Activated CD8-positive, alpha-beta memory T cell treated with anti-CD3 and anti-CD28 coated beads, Interleukin-2, amount 50 U/mL, for 24 hours (primary cell): ENCODE results near the gene FOLR1.
"Not testable (repeated sequence)": the region's sequence is repeated elsewhere in the genome, so short reads cannot be mapped to it uniquely, and the experiment has no call there.

Experiments
- DNase-seq: peaks from one replicate; pipeline ENCODE4 v3.0.0-alpha.2; 2020; ENCODE audit errors: extremely low read depth

FOLR1 gene

GRCh38 chr11:72191961-72192381 lies at the start of gene FOLR1:
Gene FOLR1, plus strand, starts transcription at chr11:72192140. Its CDS starts 34 bp downstream, at chr11:72192174.
- DNase-seq: no peak

GRCh38 chr11:72142543-72142942 lies 49.4 kb upstream of the FOLR1 start:
- DNase-seq: not testable (repeated sequence)

GRCh38 chr11:72144807-72145565 lies 47.0 kb upstream of the FOLR1 start:
- no peak for DNase-seq

DNA sequence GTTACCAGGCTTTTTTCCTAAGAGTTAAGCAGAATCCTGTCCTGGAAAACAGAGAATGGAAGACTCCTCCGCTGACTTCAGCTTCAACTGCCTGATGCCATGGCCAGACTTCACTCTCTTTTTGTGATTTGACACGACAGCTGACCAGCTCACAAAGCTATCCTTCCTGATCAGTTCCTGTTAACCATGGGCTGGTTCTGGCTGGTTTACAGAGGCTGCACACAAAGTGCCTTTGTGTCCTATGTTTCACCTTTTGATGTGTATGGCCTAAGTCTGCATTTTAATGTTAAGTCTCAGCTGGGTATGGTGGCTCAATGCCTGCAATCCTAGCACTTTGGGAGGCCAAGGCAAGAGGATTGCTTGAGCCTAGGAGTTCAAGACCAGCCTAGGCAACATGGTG lies 45.3 kb upstream of the FOLR1 start:
- DNase-seq: no peak

DNA sequence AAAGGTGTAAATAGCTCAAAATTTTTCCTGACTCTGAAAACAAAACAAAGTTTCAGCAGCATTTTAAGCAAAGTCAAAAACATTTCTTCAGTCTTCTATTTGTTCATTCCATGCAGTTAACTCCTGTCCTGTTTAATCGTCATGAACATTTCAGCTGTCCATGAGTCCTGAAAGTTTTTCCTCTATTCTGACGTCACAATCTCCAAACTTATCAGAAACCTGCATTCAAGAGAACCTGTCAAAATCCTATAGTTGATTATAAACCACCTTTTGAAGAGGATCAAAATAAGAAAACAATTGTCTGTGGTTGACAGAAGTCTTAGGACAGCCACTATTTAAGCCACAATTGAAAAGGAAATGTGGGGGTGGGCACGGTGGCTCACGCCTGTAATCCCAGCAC lies 41.1 kb upstream of the FOLR1 start:
- no peak for DNase-seq

DNA sequence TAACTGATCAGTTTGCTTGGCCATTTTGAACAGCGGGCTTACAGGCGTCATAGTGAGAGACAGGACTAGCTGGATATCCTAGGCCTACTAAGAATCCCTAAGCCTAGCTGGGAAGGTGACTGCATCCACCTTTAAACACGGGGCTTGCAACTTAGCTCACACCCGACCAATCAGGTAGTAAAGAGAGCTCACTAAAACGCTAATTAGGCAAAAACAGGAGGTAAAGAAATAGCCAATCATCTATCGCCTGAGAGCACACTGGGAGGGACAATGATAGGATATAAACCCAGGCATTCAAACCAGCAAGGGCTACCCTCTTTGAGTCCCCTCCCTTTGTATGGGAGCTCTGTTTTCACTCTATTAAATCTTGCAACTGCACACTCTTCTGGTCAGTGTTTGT lies 38.1 kb upstream of the FOLR1 start:
- DNase-seq: not testable (repeated sequence)

GRCh38 chr11:72154816-72155215 lies 37.1 kb upstream of the FOLR1 start:
- DNase-seq: no peak

- DNase-seq: no peak
Measured at GRCh38 chr11:72155751-72156150, 36.2 kb upstream of the FOLR1 start.

DNA sequence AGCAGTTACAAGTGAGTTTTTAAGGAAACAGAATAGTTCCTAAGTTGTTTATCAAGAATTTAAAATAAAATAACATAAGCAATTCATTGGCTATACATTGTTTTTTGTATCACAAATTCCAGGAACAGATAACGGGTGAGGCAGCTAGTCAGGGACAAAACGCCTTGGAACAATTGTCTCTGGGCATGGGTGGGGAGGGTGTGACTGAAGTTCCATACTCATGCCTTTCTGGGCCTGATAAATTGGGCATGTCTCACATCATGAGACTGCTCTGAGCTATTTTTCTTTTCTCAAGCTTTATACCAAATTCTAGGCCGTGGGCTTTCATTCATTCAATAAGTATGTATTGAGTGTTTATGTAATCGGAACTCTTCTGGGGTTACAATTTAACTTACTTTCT lies 34.8 kb upstream of the FOLR1 start:
- no peak for DNase-seq

GRCh38 chr11:72160319-72160718 lies 31.6 kb upstream of the FOLR1 start:
- DNase-seq: no peak

GRCh38 chr11:72162891-72163492 lies 28.9 kb upstream of the FOLR1 start:
- DNase-seq: no peak

DNA sequence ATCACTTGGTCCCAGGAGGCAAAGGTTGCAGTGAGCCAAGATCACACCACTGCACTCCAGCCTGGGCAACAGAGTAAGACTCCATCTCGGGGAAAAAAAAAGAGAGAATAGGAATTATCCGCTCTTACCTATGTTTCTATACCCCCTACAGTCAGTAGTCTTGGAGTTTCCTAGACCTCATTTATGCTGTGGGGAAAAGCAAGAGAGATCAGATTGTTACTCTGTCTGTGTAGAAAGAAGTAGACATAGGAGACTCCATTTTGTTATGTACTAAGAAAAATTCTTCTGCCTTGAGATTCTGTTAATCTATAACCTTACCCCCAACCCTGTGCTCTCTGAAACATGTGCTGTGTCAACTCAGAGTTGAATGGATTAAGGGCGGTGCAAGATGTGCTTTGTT lies 27.8 kb upstream of the FOLR1 start:
- DNase-seq: not testable (repeated sequence)

DNA sequence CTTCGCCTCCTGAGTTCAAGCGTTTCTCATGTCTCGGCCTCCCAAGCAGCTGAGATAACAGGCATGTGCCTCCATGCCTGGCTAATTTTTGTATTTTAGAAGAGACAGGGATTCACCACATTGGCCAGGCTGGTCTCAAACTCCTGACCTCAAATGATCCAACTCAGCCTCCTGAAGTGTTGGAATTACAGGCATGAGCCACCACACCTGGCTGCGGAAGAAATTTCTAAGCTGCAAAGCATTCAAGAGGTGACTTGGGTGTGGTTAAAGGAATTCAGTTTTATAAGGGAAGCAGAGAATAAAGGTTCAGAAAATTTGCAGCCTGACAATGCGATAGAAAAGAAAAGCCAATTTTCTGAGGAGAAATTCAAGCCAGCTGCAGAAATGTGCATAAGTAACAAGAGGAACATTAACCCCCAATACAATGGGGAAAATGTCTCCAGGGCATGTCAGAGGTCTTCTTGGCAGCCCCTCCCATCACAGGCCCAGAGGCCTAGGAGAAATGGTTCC lies 22.8 kb upstream of the FOLR1 start:
- DNase-seq: not testable (repeated sequence)

GRCh38 chr11:72169754-72170153 lies 22.2 kb upstream of the FOLR1 start:
- not testable (repeated sequence) for DNase-seq

GRCh38 chr11:72172043-72172442 lies 19.9 kb upstream of the FOLR1 start:
- not testable (repeated sequence) for DNase-seq

DNA sequence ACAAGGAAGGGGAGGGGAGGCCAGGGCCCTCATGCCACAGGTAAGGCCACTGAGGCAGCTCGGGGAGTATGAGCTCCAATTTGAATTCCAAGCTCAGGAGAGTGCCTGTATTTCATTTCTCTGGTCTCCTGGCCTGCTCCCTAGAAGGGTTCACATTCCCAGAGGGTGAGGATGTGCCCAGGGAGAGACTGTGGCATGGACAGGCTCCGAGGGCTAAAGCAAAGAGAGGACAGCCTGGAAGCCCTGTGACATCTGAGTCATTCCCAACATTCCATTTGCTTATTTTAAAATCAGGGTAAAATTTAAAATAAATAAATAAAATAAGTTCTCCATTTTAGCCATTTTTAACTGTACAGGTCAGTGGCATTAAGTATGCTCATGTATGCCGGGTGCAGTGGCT lies 18.6 kb upstream of the FOLR1 start:
- DNase-seq: no peak

DNA sequence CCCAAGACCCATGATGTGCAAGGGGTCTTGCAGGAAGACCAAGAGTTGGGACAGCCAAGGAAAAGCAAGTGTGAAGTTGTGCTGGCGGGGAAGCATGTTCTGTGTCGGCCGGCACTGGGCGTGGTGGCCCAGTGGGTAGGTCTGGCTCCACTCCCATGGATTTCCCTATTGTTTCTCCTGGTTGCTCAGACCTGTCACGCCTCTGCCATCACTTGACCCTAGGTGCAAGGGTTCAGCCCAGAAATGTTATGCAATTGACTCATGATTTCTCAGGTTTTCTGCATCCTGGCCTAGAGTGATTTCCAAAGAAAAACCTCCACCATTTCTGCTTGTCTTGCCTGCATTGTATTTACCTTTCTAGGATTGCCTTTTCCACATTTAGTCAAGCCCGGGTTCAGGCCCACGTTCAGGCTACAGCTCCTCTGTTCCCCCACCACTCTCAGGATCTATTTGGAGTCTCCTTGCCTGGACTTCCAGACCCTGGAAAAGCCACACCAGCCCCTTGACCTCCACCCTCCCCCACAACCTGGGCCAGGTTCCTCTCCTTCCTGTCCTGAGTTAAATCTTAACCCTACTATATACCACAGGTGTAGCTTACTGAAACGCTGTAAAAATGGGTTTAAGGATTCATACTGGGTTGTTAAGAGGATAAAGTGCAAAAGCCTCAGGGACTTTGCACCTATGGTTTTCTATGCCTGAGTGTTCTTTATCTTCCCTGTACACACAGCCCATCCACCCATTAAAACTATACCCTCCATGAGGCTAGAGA lies 17.5 kb upstream of the FOLR1 start:
- DNase-seq: no peak

GRCh38 chr11:72177656-72178055 lies 14.3 kb upstream of the FOLR1 start:
- DNase-seq: no peak

GRCh38 chr11:72179049-72179803 lies 12.7 kb upstream of the FOLR1 start:
- no peak for DNase-seq

- DNase-seq: no peak
Measured at GRCh38 chr11:72179804-72180396, 12.0 kb upstream of the FOLR1 start.

GRCh38 chr11:72180892-72181552 lies 10.9 kb upstream of the FOLR1 start:
- not testable (repeated sequence) for DNase-seq
